HepG2 (cell line): Measurements from ENCODE around the gene CSNK2B. TPM values are rescaled to one million over a fixed set of nuclear protein-coding genes. Genes with fewer than 3 reads are reported as not detected.

Experiments used
- CEBPZ ChIP-seq: IDR thresholded peaks from 2 replicates; pipeline ENCODE4 v1.6.1; 2012; ENCODE audit warnings: low read length, improper control_type of control experiment
- DNMT3B ChIP-seq: conservative IDR thresholded peaks from 2 replicates; pipeline ENCODE4 v1.6.1; 2016; ENCODE audit warnings: missing biosample characterization, control low read depth
- IRX3 ChIP-seq: sonication (generic); formaldehyde crosslinking; IDR thresholded peaks from 2 replicates; pipeline ENCODE4 v1.8.1; 2023; ENCODE audit warnings: mild to moderate bottlenecking, low read depth, missing genetic modification reagents, borderline replicate concordance
- PTBP1 ChIP-seq: fragments of 200-400 bp; formaldehyde crosslinking; IDR thresholded peaks from 2 replicates; pipeline ENCODE4 v1.6.1; 2018; ENCODE audit warnings: low read length, low read depth; ENCODE audit not compliant: poor library complexity, severe bottlenecking
- WIZ ChIP-seq: sonication (generic); formaldehyde crosslinking; IDR thresholded peaks from 2 replicates; pipeline ENCODE4 v1.5.1; 2020; ENCODE audit warnings: mild to moderate bottlenecking, missing genetic modification reagents
- ZNF550 ChIP-seq: sonication (generic); formaldehyde crosslinking; IDR thresholded peaks from 2 replicates; pipeline ENCODE4 v1.4.0; 2020; ENCODE audit warnings: mild to moderate bottlenecking, missing genetic modification reagents, borderline replicate concordance
- polyA plus RNA-seq, 8 experiments: library from polyadenylated mRNA; depleted of rRNA in 3 of 8; stranded (reverse) in 7 of 8; unstranded in 1 of 8; fragments of >200 nt; fragmentation: Illumina TruSeq in 4 of 8; extraction: Trizol in 4 of 8; gene quantifications; 2 replicates each; pipeline versions ENCODE4 v1.2.1 to v1.2.3, GENCODE V29; 2011 to 2016; ENCODE audit warnings: low read depth in 4 of 8, missing spikeins in 1 of 8, mixed read lengths in 1 of 8; ENCODE audit not compliant: insufficient read depth in 1 of 8
- total RNA-seq, 5 experiments: library from RNA; depleted of rRNA; stranded (reverse); fragments of >200 nt; fragmentation: Illumina TruSeq; extraction: Trizol; gene quantifications; 2 replicates each; pipeline ENCODE4 v1.2.3, GENCODE V29; 2016; ENCODE audit warnings: low read depth in 1 of 5
- TF ChIP-seq, protein P1 (sequence below), 2 experiments: fragments of 450-650 bp in 1 of 2; sonication (generic) in 1 of 2; formaldehyde crosslinking in 1 of 2; IDR thresholded peaks; 2 replicates each; pipeline versions ENCODE4 v1.6.1 to v1.8.0; 2016 to 2022; ENCODE audit warnings: antibody characterized with exemption in 1 of 2, mild to moderate bottlenecking in 1 of 2, missing genetic modification reagents in 1 of 2
- TF ChIP-seq, protein P2 (sequence below): sonication (generic); formaldehyde crosslinking; IDR thresholded peaks from 2 replicates; pipeline ENCODE4 v1.4.0; 2020; ENCODE audit warnings: low read depth, missing genetic modification reagents

The CSNK2B gene
- total and polyA plus RNA-seq, 2 of the 13 experiments (the other 11 are each of a cell fraction or from before 2014, with no cell fraction given), result 111 to 296 TPM

GRCh38 chr6:31665501-31666336 lies at the start of gene CSNK2B (continued):
- TF ChIP-seq, protein P1, sequence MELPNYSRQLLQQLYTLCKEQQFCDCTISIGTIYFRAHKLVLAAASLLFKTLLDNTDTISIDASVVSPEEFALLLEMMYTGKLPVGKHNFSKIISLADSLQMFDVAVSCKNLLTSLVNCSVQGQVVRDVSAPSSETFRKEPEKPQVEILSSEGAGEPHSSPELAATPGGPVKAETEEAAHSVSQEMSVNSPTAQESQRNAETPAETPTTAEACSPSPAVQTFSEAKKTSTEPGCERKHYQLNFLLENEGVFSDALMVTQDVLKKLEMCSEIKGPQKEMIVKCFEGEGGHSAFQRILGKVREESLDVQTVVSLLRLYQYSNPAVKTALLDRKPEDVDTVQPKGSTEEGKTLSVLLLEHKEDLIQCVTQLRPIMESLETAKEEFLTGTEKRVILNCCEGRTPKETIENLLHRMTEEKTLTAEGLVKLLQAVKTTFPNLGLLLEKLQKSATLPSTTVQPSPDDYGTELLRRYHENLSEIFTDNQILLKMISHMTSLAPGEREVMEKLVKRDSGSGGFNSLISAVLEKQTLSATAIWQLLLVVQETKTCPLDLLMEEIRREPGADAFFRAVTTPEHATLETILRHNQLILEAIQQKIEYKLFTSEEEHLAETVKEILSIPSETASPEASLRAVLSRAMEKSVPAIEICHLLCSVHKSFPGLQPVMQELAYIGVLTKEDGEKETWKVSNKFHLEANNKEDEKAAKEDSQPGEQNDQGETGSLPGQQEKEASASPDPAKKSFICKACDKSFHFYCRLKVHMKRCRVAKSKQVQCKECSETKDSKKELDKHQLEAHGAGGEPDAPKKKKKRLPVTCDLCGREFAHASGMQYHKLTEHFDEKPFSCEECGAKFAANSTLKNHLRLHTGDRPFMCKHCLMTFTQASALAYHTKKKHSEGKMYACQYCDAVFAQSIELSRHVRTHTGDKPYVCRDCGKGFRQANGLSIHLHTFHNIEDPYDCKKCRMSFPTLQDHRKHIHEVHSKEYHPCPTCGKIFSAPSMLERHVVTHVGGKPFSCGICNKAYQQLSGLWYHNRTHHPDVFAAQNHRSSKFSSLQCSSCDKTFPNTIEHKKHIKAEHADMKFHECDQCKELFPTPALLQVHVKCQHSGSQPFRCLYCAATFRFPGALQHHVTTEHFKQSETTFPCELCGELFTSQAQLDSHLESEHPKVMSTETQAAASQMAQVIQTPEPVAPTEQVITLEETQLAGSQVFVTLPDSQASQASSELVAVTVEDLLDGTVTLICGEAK (IDR thresholded peaks at IDR 0.05), result peak; percentile 75
- TF ChIP-seq, protein P1 (CRISPR knock-in tag; IDR thresholded peaks at IDR 0.05), result peak; percentile 61
- TF ChIP-seq DNMT3B, result no peak; the same call in none of the 2 replicates
- no peak for TF ChIP-seq IRX3 (CRISPR knock-in tag)
- no peak; the same call in none of the 2 replicates for TF ChIP-seq ZNF550 (CRISPR knock-in tag)
- no peak for TF ChIP-seq PTBP1
- no peak for TF ChIP-seq CEBPZ
- TF ChIP-seq, protein P2, sequence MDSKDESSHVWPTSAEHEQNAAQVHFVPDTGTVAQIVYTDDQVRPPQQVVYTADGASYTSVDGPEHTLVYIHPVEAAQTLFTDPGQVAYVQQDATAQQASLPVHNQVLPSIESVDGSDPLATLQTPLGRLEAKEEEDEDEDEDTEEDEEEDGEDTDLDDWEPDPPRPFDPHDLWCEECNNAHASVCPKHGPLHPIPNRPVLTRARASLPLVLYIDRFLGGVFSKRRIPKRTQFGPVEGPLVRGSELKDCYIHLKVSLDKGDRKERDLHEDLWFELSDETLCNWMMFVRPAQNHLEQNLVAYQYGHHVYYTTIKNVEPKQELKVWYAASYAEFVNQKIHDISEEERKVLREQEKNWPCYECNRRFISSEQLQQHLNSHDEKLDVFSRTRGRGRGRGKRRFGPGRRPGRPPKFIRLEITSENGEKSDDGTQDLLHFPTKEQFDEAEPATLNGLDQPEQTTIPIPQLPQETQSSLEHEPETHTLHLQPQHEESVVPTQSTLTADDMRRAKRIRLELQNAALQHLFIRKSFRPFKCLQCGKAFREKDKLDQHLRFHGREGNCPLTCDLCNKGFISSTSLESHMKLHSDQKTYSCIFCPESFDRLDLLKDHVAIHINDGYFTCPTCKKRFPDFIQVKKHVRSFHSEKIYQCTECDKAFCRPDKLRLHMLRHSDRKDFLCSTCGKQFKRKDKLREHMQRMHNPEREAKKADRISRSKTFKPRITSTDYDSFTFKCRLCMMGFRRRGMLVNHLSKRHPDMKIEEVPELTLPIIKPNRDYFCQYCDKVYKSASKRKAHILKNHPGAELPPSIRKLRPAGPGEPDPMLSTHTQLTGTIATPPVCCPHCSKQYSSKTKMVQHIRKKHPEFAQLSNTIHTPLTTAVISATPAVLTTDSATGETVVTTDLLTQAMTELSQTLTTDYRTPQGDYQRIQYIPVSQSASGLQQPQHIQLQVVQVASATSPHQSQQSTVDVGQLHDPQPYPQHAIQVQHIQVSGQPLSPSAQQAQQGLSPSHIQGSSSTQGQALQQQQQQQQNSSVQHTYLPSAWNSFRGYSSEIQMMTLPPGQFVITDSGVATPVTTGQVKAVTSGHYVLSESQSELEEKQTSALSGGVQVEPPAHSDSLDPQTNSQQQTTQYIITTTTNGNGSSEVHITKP, result no peak
- no peak for TF ChIP-seq WIZ (CRISPR knock-in tag)
